Activated CD4-positive, alpha-beta T cell treated with anti-CD3 and anti-CD28 coated beads, Interleukin-2, amount 50 U/mL, for 1 hour (primary cell): ENCODE data around the gene RBFOX2.
A peak's percentile ranks its signal among the peaks of the same experiment; 100 is the strongest.
"Not testable (repeated sequence)": the region's sequence is repeated elsewhere in the genome, so short reads cannot be mapped to it uniquely, and the experiment has no call there.

Experiments used
- DNase-seq: peaks from one replicate; pipeline ENCODE4 v3.0.0-alpha.2; 2020

The RBFOX2 gene, protein sequence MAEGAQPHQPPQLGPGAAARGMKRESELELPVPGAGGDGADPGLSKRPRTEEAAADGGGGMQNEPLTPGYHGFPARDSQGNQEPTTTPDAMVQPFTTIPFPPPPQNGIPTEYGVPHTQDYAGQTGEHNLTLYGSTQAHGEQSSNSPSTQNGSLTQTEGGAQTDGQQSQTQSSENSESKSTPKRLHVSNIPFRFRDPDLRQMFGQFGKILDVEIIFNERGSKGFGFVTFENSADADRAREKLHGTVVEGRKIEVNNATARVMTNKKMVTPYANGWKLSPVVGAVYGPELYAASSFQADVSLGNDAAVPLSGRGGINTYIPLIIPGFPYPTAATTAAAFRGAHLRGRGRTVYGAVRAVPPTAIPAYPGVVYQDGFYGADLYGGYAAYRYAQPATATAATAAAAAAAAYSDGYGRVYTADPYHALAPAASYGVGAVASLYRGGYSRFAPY

DNA sequence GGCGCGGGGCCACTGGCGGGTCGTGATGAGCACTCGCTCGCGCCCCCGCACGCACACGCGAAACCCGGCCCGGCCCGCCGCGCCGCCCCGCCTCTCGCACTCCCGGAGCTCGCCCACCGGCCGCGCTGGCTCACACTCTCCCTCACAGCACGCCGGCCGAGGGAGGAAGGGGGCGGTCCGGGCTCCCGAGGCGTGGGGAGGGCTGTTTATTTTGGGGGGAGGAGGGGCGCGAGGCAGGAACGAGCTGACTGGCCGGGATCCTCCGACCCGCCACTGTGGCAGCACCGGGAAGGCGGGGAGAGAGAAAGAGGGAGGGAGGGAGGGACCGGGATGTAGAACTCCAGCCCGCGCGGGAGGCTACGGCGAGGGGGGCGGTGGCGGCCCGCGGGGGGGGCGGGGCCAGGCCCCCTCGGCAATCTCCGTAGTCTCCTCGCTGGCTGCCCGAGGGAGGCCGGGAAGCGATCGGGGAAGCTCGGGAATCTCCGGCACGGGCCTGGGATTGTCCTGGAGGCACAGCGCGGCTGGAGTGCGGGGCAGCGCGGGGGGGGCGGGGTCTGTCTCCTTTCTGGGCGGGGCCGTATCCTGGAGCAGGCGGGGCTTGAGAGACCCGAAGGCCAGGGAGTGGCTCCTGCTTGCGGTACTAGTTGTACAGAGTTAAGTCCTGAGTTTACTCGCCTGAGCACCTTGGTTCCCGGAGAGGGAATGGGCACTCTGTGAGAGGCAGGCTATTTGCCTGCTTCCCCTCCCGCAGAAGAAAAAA lies at the start of gene RBFOX2:
Gene RBFOX2 (minus strand): TSS at position 179 of the 760 bp plus-strand sequence. CDS start 399 bp downstream, outside the sequence.
- DNase-seq = peak; percentile 56

DNA sequence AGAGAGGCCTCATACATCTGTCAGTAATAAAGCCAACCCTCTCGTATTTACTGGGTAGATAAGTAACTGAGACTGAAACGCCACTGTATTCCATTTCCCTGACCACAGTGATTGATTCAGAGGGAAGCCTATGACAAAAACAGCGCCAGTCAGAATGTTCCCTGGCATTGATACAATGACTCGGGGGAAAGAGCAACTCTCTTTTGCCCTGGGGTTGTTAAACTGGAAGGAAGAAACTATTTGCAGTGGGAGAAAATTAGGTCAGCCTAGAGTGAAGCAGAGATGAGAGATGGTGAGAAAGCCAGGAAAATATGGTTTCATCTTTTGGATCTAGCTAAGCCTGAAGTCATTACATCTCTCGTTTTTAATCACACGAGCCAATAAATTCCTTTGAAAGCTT lies 48.6 kb upstream of the RBFOX2 start:
- no peak for DNase-seq

DNA sequence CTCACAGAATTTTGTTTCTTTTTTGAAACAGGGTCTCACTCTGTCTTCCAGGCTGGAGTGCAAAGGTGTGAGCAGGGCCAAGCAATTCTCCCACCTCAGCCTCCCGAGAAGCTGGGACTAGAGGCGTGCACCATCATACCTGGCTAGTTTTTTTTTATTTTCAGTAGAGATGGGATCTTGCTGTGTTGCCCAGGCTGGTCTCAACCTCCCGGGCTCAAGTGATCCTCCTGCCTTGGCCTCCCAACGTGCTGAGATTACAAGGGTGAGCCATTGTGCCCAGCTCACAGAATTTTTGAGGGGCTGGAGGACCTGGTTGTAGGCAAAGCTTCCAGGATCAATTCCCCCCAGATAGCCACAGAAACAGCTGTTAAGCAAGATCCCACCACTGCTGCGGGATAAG lies 47.1 kb upstream of the RBFOX2 start:
- DNase-seq = no peak

DNA sequence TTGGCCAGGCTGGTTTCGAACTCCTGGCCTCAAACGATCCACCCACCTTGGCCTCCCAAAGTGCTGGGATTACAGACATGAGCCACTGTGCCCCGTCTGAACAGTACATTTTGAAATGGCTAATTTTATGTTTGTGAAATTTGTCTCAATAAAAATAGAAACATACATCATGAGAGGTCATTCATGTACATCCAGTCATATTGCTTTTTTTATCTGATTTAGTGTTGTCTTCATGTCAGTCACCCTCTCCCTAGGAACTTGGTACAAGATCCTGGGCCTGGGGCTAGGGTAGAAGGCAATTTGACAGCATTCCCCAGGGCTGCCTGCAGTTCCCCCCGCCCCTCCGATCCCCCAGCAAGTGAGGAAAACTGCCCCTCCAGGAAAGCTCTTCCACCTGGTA lies 46.6 kb upstream of the RBFOX2 start:
- DNase-seq = no peak

DNA sequence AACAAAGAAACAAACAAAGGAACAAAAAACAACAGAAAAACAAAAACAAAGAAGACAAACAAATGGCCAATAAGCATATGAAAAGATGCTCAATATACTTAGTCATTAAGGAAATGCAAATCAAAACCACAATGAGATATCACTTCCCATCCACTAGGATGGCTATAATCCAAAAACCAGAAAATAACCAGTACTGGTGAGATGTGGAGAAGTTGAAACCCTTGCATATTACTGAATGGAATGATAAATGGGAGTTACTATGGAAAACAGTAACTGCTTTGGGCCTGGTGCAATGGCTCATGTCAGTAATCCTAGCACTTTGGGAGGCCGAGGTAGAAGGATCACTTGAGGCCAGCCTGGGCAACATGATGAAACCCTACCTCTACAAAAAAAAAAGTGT lies 44.9 kb upstream of the RBFOX2 start:
- no peak for DNase-seq

DNA sequence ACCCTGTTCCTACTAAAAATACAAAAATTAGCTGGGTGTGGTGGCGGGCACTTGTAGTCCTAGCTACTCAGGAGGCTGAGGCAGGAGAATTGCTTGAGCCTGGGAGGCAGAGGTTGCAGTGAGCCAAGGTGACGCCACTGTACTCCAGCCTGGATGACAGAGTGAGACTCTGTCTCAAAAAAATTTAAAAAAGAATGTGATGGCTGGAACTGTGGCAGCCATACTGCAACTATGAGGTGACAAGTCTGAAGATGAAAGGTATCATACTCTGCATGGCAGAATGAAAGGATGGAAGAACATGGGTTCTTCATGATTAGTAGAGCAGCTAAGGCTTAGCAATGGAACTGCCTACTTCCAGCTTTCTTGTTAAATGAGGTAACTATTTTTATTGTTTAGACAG lies 42.0 kb upstream of the RBFOX2 start:
- not testable (repeated sequence) for DNase-seq

DNA sequence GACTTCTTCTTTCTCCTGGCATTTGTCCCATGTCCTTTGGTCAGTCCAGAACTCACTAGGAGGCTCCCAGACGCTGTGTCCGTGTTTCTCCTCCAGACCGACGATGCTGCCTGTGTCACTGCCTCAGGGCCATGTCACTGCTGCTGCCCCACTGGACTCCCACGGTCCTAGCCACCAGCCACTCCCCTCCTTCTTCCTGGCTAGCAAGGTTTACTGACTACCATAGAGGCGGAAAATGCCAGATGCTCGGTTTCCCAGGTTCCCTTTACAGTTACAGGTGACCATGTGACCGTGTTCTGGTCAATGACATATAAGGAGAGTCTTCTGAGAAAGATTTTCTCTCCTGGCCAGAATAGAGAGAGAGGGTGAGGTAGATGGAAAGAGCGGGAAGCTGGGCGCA lies 40.7 kb upstream of the RBFOX2 start:
- no peak for DNase-seq

DNA sequence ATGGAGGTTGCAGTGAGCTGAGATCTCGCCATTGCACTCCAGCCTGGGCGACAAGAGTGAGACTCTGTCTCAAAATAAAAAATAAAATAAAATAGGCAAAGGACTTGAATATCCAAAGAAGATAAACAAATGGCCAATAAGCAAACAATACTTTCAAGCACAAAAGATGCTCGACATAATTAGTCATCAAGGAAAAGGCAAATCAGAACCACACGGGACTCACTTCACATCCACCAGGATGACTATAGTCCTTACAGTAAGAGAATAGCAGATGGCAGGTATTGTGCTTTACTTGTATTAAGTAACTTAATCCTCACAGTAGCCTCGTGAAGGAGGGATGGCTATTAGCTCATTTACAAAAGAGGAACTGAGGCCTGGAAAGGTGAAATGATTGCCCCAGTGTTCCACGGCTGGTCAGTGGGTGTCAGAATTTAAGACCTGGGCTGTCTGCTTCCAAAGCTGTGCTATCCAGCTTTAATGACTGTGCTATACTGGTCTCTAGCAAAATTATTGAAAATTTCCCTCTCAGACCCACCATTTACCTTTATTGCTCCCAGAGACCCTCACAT lies 40.2 kb upstream of the RBFOX2 start:
- no peak for DNase-seq

DNA sequence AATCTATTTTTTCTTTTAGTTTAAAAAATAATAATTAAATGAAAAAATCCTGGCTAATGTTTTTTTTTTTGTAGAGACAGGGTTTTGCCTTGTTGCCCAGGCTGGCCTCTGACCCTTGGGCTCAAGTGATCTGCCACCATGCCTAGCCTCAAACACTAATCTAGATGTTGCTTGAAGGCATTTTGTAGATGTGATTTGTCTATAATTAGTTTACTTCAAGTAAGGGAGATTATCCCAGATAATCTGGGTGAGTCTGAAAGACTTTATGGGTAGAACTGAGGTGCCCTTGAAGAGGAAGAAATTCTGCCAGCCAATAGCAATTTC lies 38.6 kb upstream of the RBFOX2 start:
- no peak for DNase-seq

DNA sequence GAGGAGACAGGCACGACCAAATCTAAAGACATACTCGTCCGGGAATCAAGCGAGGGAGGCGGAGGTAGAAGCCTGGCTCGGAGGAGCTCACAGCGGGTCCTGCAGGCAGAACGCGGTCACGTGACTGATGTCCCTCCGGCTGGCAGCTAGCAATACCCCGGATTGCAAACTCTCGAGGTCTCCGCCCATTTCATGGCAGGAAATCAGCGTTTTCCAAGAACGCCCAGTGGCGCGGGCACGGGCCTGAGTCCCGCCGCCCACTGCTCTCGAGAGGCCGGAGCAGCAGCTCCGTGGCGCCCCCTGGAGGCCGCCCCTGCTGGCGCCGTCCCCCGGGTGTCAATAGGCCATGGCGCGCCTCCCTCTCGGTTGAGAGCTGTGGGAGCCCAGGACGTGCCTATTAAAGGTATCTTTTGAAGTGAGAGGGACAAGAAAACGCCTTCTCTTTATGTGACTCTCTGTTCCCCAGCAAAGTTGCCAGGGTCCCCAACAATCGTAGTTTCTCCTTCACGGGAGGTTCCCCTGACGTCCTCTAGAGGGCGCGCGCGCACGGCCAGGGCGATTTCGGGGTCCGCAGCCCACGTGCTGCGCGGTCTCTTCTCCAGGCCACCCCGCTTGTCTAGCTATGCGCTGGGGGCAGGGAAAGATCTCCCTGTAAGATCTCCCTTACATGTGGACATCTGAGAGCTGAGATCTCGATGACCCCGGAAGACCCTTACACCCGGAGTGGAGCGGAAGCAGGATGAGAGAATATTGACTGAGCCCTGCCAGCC lies 37.3 kb upstream of the RBFOX2 start:
- peak; percentile 56 for DNase-seq

DNA sequence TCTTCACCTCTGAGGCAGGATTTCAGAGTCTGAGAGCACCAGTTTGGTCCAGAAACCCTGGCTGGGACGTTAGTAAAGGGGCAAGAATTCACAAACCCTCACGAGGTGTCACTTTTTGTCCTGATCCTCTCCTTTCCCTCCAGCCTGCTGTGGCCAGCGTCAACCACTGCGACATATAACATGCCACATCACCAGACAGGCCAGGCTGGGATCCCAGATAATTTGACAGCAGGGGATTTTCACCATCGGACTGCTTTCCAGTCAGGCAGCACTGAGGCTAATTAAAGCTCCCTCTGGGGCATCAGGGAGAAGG lies 36.8 kb upstream of the RBFOX2 start:
- no peak for DNase-seq

DNA sequence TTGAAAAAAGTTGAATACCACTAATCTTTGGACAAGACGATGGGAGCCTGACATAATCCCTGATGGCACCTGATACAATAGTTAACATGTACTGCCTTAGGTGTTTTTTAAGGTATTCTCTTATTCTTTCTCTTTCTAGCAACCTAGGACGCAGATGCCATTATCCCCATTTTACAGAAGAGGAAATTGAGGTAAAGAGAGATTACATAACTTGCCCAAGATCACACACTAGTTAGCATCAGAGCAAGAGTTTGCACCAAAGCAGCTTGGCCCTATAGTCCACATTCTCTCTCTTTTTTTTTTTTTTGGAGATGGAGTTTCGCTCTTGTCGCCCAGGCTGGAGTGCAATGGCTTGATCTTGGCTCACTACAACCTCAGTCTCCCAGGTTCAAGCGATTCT lies 35.7 kb upstream of the RBFOX2 start:
- no peak for DNase-seq

DNA sequence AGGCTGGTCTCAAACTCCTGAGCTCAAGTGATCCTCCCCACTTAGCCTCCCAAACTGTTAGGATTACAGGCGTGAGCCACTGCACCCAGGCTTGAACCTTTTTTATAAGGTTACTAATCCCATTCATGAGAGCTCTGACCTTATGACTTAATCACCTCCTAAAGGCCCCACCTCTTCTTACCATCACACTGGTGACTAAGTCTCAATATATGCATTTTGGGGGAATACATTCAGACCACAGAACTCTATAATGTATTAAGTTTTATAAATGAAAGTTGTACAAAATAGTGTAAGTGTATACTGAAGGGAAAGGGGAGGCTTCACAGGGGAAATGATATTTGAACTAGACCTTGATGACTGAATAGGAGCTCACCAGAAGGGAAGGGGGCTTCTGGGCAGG lies 28.4 kb upstream of the RBFOX2 start:
- no peak for DNase-seq

DNA sequence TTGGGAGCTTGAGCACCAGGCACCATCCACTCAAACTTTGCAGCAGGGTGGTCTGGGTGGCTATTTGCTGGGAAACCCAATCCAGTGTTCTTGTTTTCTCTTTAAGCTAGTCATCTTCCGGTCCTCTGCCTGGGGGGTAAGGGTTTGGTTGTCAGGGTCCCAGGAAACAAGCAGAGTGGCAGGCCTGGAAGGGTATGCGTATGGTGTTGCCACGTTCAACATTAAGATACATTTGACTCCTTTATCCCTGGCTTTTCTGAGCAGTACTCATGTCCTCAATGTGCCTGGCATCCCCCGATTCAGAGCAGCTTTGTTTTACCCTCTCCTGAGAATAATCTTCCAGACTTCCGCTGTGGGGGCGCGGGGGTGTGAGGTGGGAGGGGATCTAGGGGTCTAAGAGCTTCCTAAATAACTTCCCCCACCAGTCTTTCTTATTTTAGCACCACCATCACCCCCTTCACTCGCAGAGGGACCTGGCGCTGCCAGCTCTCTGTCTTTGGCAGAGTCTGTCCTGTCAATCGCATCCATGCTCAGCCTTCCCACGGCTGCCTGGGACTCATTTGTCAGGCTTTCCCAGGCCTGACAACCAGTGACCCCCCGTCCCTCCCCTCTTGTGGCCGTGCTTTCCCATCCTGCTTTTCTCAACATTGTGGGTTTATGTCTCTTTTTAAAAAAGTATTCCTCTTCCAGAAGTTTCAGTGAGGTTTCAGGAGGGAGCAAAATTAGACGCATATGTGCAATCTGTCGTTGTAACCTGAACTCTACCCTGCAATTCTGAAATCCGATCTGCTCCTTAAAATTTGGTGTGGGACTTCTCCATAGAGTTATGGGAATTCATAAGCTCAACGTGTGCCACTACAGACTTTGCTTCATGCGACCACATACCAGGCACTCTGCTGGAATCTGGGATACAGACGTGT lies 27.0 kb upstream of the RBFOX2 start:
- no peak for DNase-seq

DNA sequence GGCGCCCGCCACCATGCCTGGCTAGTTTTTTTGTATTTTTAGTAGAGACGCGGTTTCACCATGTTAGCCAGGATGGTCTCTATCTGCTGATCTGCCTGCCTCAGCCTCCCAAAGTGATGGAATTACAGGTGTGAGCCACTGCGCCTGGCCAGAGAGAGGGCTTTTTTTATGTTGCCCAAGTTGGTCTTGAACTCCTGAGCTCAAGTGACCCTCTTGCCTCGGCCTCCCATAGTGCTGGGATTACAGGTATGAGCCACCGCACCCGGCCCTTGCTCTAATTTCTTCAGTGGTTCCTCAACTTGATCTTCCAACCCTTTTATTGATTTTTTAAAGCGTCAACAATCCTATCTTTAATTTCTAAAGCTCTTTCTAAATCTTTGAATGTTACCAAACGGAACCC lies 25.8 kb upstream of the RBFOX2 start:
- DNase-seq = not testable (repeated sequence)

DNA sequence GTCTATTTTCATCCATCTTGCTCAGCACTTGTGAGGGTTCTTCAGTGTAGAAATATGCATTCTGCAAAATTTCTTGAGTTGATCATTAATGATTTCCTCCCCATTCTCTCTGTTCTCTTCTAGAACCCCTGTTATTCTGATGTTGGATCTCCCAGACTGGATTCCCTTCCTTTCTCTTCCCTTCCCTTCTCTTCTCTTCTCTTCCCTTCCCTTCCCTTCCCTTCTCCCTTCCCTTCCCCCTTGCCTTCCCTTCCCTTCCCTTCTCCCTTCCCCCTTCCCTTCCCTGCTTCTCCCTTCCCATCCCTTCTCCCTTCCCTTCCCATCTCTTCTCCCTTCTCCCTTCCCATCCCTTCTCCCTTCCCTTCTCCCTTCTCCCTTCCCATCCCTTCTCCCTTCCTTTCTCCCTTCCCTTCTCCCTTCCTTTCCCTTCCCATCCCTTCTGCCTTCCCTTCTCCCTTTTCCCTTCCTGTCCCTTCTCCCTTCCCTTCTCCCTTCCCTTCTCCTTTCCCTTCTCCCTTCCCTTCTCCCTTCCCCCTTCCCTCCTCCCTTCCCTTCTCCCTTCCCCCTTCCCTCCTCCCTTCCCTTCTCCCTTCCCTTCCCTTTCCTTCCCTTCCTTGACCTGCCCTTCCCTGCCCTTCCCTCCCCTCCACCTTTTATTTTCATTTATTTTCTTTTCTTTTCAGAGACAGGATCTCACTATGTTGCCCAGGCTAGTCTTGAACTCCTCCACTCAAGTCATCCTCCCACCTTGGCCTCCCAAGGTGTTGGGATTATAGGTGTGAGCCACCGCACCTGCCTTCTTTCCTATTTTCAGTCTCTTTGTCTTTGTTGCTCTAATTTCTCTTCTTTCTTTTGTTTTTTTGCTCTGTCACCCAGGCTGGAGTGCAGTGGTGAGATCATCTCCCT lies 24.9 kb upstream of the RBFOX2 start:
- no peak for DNase-seq

DNA sequence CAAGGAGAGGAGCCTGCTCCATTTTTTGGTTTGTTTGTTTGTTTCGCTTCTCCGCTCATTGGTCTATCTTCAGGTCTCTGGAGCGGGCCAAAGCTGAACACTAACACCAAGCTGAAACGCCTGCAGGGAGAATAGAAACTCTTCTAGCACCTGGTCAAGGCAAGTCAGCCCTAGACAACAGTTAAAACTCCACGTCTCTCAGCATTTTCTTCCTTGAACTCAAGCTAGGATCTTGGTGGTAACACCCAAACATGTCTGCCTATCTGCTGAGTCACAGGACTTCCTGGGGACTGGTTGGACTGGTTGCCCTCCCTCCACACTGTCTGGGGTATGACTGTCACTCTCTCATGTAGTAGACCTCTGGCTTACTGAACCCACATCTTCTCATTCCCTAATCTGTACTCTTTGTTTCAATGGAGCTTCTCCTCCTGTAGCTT lies 23.9 kb upstream of the RBFOX2 start:
- no peak for DNase-seq

DNA sequence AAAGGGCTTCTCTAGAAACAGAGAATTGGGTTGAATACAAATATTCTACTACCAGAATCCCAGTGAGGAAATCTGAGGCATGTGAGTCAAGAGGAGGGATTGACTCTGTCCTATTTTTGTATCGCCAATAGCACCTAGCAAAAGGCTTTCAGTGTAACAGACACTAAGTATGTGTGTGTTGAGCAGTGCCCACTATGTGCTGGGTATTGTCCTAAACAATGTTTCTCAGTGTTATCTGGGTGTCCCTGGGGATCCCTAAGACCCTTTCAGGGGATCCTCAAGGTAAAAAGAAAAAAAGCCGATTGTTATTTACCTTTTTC lies 21.0 kb upstream of the RBFOX2 start:
- no peak for DNase-seq

DNA sequence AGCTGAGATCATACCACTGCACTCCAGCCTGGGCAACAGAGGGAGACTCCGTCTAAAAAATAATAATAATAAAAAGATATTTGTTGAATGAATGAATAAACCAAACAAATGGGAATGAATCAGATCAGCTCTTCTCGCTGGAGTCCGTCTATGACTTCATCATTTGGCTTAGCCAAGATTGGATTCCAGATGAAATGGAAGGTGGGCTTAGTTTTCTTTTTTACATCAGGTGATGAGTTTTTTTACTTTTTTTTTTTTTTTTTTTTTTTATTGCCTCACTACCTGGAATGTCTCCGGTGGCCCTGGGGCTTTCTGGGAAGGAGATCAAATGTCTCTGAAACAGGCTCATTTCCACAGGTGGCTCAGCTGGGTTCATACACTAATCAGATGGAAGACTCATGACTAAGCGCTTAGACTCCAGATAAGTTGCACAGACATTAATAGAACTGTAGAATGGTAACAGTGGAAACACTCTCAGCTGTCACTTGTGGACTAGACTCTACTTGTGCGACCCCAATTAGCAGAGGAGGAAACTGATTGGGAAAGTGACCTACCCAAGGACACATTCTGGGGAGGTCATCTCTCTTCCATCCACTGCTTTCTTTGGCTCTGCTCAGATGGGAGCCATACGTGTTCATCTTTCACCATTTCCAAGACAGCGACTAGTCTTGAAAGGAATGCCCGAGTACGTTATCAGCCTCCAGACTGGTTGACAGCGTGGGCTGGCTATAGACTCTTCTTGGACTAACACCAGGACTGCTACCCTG lies 20.5 kb upstream of the RBFOX2 start:
- no peak for DNase-seq

DNA sequence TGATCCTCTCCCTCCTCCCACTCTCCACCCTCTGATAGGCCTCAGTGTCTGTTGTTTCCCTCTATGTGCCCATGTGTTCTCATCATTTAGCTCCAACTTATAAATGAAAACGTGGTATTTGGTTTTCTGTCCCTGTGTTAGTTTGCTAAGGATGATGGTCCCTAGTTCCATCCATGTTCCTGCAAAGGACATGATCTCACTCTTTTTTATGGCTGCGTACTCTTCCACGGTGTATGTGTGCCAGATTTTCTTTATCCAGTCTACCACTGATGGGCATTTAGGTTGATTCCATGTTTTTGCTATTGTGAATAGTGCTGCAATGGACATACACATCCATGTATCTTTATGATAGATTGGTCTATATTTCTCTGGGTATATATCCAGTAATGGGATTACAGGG lies 15.9 kb upstream of the RBFOX2 start:
- not testable (repeated sequence) for DNase-seq

DNA sequence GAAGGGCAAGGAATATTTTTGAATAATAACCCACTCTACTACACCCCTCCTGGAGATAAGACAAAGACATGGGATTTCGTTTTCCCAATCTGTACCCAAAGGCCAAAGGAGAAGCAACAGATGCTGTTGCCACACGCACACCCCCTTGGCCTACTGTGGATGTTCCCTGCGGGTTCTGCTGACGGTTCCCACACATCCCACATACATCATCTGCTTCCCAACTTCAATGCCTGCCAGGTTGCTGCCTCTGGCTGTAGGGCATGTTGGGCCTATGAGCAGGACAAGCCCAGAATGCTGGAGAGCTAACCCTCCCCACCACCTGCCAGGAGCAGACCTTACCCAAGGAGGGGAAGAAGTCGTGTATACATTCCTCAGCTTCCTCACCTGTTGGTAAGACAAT lies 13.6 kb upstream of the RBFOX2 start:
- DNase-seq = no peak
